ENCODE results near the gene KISS1R. TPM values are rescaled to one million over a fixed set of nuclear protein-coding genes. Genes with fewer than 3 reads are reported as not detected.

Gene KISS1R
- total RNA-seq, 1 donor from 2014 or later, result 1.7 TPM

GRCh38 chr19:902446-903226, 14.5 kb upstream of the KISS1R start:
- TF ChIP-seq CTCF (IDR thresholded peaks at IDR 0.05), result no peak

GRCh38 chr19:903266-903797, 13.8 kb upstream of the KISS1R start:
- Mint-ChIP-seq H3K36me3 (ENCODE audit: unreplicated experiment) (peaks cover 8% of the 10 kb centered on the region), H3K4me1 (ENCODE audit: unreplicated experiment) (peaks cover 6% of the 10 kb centered on the region), H3K9me3 (ENCODE audit: unreplicated experiment) (no peaks in the 10 kb centered on the region), H3K27ac (ENCODE audit: unreplicated experiment) (no peak overlapping the region), H3K4me3 (ENCODE audit: unreplicated experiment) (no peak overlapping the region), H3K27me3 (ENCODE audit: unreplicated experiment) (no peaks in the 10 kb centered on the region)
- TF ChIP-seq CTCF (IDR thresholded peaks at IDR 0.05), result no peak
- DNase-seq (ENCODE audit: extremely low spot score, unreplicated experiment), result no peak

More at GRCh38 chr19:902446-903226, 14.5 kb upstream of the KISS1R start:
- no peaks in the 10 kb centered on the region for H3K27me3 Mint-ChIP-seq (ENCODE audit: unreplicated experiment)
- H3K4me3 Mint-ChIP-seq (ENCODE audit: unreplicated experiment), result no peak overlapping the region
- H3K9me3 Mint-ChIP-seq (ENCODE audit: unreplicated experiment), result no peaks in the 10 kb centered on the region
- peak overlapping the region; percentile 68 for H3K27ac Mint-ChIP-seq (ENCODE audit: unreplicated experiment)
- peaks cover 6% of the 10 kb centered on the region for H3K4me1 Mint-ChIP-seq (ENCODE audit: unreplicated experiment)
- no peak for DNase-seq (ENCODE audit: extremely low spot score, unreplicated experiment)
- peaks cover 8% of the 10 kb centered on the region for H3K36me3 Mint-ChIP-seq (ENCODE audit: unreplicated experiment)

GRCh38 chr19:904545-904944, 12.6 kb upstream of the KISS1R start:
- no peaks in the 10 kb centered on the region for H3K9me3 Mint-ChIP-seq (ENCODE audit: unreplicated experiment)
- H3K4me1 Mint-ChIP-seq (ENCODE audit: unreplicated experiment), result peaks cover 12% of the 10 kb centered on the region
- peaks cover 8% of the 10 kb centered on the region for H3K36me3 Mint-ChIP-seq (ENCODE audit: unreplicated experiment)
- no peak for DNase-seq (ENCODE audit: extremely low spot score, unreplicated experiment)
- no peak for TF ChIP-seq CTCF (IDR thresholded peaks at IDR 0.05)
- H3K27ac Mint-ChIP-seq (ENCODE audit: unreplicated experiment), result no peak overlapping the region
- no peaks in the 10 kb centered on the region for H3K27me3 Mint-ChIP-seq (ENCODE audit: unreplicated experiment)
- no peak overlapping the region for H3K4me3 Mint-ChIP-seq (ENCODE audit: unreplicated experiment)

- Mint-ChIP-seq H3K27me3 (ENCODE audit: unreplicated experiment) (no peaks in the 10 kb centered on the region), H3K9me3 (ENCODE audit: unreplicated experiment) (no peaks in the 10 kb centered on the region), H3K36me3 (ENCODE audit: unreplicated experiment) (peaks cover 8% of the 10 kb centered on the region), H3K4me3 (ENCODE audit: unreplicated experiment) (no peak overlapping the region), H3K27ac (ENCODE audit: unreplicated experiment) (no peak overlapping the region), H3K4me1 (ENCODE audit: unreplicated experiment) (peaks cover 16% of the 10 kb centered on the region)
- DNase-seq (ENCODE audit: extremely low spot score, unreplicated experiment), result no peak
- TF ChIP-seq CTCF (IDR thresholded peaks at IDR 0.05), result no peak
Measured at GRCh38 chr19:906480-906879, 10.7 kb upstream of the KISS1R start.

- Mint-ChIP-seq H3K27me3 (ENCODE audit: unreplicated experiment) (no peaks in the 10 kb centered on the region), H3K9me3 (ENCODE audit: unreplicated experiment) (no peaks in the 10 kb centered on the region), H3K36me3 (ENCODE audit: unreplicated experiment) (peaks cover 8% of the 10 kb centered on the region), H3K27ac (ENCODE audit: unreplicated experiment) (no peak overlapping the region), H3K4me3 (ENCODE audit: unreplicated experiment) (no peak overlapping the region), H3K4me1 (ENCODE audit: unreplicated experiment) (peaks cover 16% of the 10 kb centered on the region)
- no peak for DNase-seq (ENCODE audit: extremely low spot score, unreplicated experiment)
- no peak for TF ChIP-seq CTCF (IDR thresholded peaks at IDR 0.05)
Measured at GRCh38 chr19:907183-907853, 9.8 kb upstream of the KISS1R start.

All from osteocyte (in vitro differentiated cells).